Suprapubic skin (tissue), 3 donors: ENCODE measurements around the gene MARCHF10.

Experiments
- POLR2A ChIP-seq, 2 donors: fragments of 450-650 bp; IDR thresholded peaks; one replicate each; pipeline ENCODE4 v1.6.1; 2017; ENCODE audit warnings: antibody characterized with exemption in 2 of 2, mild to moderate bottlenecking in 2 of 2, moderate library complexity in 2 of 2
- TF ChIP-seq, protein P1 (sequence below), 2 donors: fragments of 200-600 bp in 1 of 2; fragments of 450-650 bp in 1 of 2; sonication (generic) in 1 of 2; IDR thresholded peaks; one replicate each; pipeline ENCODE4 v1.5.1; 2016 to 2019; ENCODE audit warnings: antibody characterized with exemption in 2 of 2, mild to moderate bottlenecking in 1 of 2, moderate library complexity in 1 of 2

DNA sequence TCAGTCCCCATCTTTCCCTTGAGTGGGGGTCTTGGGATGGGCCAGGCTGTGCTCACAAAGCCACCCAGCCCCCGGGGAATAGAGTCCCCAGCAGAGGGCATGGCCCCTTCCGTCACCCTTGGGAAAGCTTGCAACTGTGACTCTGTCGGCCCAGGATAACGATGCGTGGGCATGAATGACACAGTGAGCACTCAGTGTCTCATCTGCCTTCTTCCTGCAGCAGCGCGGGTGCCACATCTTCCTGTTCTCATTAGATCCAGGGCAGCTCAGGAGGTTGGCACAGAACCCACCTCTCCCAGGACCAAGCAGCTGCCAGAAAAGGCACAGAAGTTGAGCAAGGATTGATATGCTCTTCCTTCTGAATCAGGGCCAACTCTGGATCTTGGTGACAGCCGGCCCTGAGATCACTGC lies 95.9 kb downstream of the MARCHF10 start:
- TF ChIP-seq, protein P1, sequence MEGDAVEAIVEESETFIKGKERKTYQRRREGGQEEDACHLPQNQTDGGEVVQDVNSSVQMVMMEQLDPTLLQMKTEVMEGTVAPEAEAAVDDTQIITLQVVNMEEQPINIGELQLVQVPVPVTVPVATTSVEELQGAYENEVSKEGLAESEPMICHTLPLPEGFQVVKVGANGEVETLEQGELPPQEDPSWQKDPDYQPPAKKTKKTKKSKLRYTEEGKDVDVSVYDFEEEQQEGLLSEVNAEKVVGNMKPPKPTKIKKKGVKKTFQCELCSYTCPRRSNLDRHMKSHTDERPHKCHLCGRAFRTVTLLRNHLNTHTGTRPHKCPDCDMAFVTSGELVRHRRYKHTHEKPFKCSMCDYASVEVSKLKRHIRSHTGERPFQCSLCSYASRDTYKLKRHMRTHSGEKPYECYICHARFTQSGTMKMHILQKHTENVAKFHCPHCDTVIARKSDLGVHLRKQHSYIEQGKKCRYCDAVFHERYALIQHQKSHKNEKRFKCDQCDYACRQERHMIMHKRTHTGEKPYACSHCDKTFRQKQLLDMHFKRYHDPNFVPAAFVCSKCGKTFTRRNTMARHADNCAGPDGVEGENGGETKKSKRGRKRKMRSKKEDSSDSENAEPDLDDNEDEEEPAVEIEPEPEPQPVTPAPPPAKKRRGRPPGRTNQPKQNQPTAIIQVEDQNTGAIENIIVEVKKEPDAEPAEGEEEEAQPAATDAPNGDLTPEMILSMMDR (IDR thresholded peaks at IDR 0.05) = no peak
- no peak for TF ChIP-seq POLR2A (IDR thresholded peaks at IDR 0.05)
